ENCODE results near the gene AFAP1L1.

DNA sequence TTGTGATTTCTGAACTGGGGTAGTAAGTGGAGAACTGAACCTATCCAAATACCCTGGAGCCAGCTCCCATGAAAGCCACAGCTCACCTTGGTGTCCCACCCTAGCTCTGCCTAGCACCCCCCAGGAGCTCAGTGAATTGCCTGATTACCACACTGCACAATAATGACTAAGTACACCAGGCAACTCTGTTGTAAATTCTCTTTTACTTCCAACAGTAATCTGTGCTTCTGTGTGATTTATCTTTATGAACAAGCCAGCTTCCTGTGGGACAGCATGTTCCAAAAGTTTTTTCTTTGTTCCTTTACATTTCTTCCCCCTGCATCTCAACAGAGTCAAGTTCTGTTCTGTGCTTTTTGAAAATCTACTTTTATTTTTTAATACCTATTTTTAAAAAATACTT is 51.6 kb downstream of the AFAP1L1 start:
- no peak for TF ChIP-seq REST (IDR thresholded peaks at IDR 0.05)
- no peak for TF ChIP-seq CTCF (IDR thresholded peaks at IDR 0.05; ENCODE audit: low read depth, low read length, missing input control)
- no peak for TF ChIP-seq RXRA (IDR thresholded peaks at IDR 0.05)
- TF ChIP-seq, protein P1, sequence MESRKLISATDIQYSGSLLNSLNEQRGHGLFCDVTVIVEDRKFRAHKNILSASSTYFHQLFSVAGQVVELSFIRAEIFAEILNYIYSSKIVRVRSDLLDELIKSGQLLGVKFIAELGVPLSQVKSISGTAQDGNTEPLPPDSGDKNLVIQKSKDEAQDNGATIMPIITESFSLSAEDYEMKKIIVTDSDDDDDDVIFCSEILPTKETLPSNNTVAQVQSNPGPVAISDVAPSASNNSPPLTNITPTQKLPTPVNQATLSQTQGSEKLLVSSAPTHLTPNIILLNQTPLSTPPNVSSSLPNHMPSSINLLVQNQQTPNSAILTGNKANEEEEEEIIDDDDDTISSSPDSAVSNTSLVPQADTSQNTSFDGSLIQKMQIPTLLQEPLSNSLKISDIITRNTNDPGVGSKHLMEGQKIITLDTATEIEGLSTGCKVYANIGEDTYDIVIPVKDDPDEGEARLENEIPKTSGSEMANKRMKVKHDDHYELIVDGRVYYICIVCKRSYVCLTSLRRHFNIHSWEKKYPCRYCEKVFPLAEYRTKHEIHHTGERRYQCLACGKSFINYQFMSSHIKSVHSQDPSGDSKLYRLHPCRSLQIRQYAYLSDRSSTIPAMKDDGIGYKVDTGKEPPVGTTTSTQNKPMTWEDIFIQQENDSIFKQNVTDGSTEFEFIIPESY (IDR thresholded peaks at IDR 0.05): no peak
- TF ChIP-seq, protein P2, sequence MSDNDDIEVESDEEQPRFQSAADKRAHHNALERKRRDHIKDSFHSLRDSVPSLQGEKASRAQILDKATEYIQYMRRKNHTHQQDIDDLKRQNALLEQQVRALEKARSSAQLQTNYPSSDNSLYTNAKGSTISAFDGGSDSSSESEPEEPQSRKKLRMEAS (IDR thresholded peaks at IDR 0.05): no peak

Data from liver (tissue), 3 donors.